GM21526 (cell line): Measurements from ENCODE around the gene ARHGEF7.

ENCODE experiments used
- ATAC-seq: cut with Tn5 transposase; IDR thresholded peaks from one replicate; pipeline ENCODE4 v1.9.1; 2021; ENCODE audit warnings: moderate library complexity; ENCODE audit not compliant: unreplicated experiment, low FRiP score

Gene ARHGEF7

DNA sequence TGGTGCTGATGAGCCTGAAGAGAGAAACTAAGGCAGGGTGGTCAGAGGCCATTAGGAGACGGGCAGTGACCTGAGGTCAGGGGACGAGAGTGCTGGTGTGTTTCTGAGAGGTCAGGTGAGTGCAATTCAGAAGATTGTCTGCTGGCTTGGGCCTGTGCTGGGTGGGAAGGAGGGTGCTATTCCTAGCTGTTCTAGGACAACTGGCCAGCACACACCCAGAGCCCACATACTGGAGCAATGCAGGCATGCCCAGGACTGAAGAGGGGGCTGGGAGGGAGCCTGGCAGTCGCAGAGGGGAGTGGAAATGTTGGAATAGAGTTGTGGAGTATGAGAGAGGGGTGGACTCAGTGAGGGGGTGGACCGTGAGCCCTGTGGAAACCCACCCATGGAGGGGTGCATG is 16.5 kb downstream of the ARHGEF7 start:
- ATAC-seq: no peak

DNA sequence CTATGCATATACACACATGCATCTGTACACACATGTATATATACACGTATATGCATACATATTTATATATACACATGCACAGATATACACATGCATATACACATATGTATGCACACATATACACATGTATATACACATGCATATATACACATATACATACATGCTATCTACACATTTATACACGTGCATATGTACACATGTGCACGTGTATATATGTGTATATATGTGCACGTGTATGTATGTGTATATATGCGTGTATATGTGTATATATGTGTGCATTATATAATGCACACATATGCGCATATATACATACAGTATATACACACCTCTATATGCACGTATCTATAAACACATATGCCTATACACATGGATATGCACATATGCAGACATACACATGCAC is 17.8 kb downstream of the ARHGEF7 start:
- no peak for ATAC-seq

DNA sequence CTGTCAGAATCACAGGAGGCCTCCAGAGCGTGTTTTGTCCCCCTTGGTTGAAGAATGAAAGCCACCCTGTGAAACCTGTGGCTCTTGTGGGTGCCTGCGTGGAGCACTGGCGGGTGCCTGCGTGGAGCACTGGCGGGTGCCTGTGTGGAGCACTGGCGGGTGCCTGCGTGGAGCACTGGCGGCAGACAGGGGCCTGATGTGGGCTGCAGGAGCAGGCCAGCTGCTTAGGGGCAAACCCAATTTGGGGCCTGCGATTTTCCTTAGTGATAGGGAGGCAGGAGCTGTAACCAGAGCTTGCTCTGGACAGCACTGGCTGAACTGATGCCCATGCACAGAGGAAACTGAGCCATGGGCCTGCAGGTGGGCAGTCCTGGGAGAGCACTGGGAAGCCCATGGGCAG is 24.3 kb downstream of the ARHGEF7 start:
- ATAC-seq: no peak

DNA sequence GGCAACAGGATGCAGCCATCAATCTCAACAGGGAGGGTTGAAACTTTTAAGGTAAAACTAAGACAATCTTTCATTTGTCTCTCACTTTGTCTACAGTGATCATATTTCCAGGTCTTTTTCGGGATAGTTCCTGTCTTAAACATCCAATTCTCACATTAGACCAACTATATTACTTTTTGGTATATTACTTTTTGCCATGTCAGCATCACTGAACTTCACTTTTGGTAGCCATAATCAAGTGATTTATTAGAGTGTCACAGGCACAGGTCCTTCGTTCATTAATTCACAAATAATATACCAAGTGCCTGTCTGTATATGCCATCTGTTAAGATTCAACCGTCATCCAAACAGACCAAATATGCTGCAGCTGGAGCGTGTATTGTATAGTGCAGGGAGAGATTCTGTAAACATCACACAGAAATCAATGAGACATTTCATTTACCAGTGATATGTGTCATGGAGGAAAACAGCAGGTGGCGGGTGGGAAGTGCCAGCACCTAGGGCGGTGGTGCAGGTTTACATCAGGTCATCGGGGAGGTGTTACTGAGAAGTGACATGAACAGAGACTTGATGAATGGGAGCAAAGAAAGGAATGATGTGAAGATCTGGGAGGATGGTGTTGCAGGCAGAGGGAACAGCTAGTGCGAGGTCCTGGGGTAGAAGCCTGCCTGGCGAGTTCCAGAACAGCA is 24.9 kb downstream of the ARHGEF7 start:
- ATAC-seq: no peak

DNA sequence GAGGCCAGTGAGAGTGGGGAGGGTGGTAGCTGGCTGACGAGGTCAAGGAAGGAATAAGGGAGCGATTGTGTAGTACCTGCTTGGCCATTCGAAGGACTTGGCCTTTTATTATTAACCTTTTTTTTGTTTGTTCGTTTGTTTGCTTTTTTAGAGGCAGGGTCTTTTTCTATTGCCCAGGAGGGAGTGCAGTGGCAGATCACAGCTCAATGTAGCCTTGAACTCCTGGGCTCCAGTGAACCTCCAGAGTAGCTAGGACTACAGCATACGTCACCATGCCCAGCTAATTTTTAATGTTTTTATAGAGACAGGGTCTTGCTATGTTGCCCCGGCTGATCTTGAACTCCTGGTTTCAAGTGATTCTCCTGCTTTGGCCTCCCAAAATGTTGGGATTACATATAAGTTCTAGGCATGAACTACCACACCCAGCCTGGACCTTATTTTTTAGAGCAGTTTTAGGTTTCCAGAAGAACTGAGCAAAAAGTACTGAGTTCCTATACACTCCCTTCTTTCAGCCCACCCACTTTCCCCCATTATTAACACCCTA is 25.5 kb downstream of the ARHGEF7 start:
- ATAC-seq: no peak

DNA sequence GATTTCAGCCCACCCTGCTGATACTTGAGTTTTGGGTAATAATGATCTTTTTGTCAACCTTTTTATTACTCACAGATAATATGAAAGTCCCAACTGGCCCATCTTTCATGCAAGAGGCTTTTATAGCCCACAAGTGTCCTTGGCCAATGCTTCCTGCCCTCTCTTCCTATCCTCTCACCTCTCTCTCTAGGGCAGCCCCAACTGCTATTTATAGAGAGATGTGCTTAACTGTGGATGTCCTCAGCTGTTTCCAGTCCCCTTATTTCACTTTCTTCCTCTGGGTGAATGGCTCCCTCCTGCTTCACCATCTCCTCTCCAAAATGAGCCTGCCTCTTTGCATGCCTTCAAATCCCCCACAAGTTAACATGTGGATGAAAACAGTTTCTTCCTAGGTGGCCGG is 27.4 kb downstream of the ARHGEF7 start:
- no peak for ATAC-seq

DNA sequence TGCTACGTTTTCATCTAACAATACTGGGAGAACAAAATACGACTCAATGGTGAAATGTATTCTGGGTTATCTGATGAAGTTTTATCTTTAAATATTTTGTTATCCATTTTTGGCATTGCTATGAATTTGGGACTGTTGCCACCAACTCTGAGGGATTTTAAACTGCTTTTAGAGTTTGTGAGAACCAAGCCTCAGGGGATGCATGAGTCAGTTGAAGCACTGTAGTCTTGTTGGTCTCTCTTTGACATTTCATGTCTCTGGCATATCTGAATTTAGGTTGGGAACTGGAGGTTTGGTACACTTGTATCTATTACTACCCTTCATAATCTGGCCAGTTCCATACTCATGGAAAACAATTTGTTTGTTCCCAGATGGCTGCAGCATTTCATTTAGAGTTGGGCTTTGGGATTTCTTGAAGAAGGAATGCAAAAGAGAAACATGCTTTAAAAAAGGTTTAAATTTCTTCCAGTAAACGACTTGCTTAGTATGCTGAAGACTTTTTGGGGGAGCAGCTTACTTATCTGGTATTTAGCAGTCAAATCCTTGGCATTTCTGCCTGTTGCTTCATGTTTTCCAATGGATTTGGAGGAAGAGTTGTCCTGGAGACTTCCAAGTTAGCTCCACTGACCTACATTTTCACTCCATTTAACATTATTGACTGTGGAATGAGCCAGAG is 28.9 kb downstream of the ARHGEF7 start:
- no peak for ATAC-seq

DNA sequence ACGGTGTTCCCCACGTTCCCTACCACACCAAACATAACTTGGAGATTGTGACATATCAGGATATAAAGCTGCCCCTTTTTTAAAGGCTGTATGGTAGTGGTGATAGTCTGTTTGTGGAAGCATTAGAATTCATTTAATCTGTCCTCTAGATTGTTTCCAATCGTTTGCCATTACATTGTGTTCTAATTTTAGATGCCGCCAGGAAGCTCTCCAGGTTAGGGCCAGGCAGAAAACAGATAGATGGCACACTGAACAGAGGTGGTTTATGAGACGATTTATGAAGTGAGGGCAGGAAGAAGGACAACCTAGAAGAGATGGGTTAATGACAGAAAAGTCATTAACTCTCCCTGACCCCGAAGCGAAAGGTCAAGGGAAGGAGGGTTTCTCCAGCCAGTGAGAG is 30.0 kb downstream of the ARHGEF7 start:
- ATAC-seq: no peak

DNA sequence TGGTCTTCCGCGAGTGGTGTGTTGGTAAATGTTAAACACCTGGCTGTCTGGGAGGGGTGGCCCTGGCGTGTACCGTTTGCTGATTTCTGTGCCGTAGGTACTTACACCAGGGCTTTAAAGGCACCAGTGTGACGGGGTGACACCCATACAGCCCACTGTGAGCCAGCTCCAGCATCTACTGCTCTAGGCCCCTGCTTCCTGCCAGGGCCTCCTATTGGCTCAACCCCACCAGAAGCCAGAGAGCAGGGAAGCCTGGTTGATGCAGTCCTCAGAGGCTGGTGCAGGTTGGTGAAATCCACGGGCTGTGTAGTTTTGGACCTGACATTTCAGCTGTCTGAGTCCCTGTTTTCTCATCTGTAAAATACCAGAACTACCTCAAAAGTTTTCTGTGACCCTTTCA is 30.4 kb downstream of the ARHGEF7 start:
- ATAC-seq: no peak

DNA sequence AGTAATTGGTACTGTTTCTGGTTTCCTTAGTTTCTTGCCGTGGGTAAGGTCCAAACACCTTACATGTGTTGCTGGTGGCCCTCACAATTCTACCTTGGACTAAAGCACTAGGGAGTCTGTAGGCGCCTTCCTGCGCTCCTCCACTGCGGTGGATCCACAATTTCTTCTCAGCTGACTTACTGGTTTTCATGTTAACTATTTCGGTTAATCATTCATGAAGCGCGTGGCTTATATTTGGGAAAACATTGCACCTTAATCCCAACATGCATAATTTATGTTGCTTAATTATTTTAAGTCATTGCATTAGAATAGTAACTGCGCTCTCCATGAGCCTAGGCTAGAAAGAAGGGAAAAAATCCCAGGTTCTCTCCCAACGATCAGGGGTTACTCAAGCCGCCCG is 37.7 kb downstream of the ARHGEF7 start:
- ATAC-seq: no peak

DNA sequence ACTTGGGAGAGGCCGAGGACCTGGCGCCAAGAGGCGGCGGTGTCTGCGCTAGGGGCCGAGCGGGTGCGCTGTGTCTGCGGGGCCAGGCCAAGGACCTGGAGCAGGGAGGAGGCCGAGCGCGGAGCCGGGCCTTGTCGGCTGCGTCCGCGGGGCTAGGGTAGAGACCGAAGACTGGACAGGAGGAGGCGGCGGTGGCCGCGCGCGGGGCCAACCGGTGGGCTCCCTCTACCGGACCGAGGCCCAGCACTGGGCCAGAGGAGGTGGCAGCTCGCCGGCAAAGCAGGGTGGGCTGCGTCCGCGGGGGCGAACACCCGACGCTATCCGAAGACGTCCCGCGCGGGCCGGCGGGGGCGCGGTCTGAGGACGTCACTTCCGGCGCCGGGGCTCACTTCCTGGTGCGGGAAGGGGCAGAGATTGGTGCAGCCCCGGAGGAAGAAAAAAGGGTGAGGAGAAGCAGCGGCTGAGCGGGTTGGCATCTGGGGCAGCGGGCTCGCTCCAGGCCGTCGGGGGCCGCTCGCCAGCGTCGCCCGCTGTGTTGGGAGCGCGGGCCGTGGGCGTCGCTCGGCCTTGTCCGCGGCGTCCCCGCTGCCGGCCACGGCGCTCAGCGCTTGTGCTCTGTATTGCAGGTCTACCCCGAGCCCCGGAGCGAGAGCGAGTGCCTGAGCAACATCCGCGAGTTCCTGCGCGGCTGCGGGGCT is 38.3 kb downstream of the ARHGEF7 start:
- peak; percentile 90 for ATAC-seq

DNA sequence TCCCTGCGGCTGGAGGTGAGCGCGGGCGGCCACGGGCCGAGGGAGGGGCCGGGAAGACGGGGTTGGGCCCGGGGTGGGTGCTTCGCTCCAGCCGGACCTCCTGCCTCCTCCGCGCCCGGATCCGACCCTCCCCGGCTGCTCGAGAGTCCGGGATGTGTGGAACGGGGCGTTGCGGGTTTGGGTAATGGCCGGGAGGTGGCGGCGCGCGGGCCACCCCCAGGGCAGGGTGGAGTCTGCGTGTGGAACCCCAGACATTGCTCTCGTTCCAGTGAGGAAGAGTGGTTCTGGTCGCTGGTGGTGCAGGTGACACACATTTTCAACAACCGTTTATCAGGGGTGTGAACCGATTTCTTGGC is 38.8 kb downstream of the ARHGEF7 start:
- ATAC-seq: peak; percentile 52

DNA sequence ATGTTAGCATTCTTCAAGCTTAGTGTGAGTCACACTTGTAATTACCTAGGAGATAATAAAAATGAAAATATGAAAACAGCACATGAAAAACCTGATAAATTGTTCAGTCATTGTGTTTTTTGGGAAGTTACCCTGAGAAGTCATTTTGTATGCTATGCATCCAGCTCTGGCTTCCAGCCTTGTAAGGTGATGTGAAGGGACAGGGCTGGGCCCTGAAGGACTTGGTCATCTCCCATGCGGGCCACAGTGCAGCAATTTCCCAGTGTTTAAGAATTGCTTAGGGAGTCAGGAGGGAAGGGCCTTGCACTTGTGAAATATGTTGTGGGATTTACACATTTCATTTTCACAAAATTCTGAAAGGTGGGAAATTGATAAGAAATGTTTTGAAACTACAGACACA is 41.3 kb downstream of the ARHGEF7 start:
- no peak for ATAC-seq

DNA sequence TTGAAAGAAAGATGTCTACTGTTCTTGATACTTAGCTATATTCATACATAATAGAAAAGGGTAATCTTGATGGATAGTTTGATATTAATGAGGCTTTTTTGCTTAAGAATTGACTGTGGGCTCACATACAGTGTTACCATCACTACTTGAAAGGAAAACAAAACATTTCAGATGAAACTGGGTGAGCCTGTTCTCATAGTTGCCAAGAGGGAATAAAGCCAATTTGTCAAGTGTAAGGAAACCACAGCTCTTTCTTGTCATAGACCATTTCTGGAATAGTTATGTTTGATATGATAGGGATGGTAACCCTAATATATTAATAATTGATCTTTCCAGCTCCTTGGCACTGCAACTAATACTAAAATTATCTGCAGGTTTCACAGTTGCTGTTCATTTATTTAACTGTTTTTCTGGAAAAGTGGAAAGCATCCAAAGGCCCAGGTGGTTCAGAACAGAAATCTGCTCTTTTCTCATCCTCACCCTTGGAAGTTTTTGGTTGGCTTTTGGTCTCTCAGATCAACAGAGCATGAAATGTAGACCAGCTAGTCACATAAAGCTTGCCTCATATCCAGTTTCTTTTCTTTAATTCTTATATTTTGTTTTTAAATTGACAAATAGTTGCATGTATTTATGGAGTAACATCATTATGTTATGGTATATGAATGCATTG is 43.2 kb downstream of the ARHGEF7 start:
- ATAC-seq: no peak

DNA sequence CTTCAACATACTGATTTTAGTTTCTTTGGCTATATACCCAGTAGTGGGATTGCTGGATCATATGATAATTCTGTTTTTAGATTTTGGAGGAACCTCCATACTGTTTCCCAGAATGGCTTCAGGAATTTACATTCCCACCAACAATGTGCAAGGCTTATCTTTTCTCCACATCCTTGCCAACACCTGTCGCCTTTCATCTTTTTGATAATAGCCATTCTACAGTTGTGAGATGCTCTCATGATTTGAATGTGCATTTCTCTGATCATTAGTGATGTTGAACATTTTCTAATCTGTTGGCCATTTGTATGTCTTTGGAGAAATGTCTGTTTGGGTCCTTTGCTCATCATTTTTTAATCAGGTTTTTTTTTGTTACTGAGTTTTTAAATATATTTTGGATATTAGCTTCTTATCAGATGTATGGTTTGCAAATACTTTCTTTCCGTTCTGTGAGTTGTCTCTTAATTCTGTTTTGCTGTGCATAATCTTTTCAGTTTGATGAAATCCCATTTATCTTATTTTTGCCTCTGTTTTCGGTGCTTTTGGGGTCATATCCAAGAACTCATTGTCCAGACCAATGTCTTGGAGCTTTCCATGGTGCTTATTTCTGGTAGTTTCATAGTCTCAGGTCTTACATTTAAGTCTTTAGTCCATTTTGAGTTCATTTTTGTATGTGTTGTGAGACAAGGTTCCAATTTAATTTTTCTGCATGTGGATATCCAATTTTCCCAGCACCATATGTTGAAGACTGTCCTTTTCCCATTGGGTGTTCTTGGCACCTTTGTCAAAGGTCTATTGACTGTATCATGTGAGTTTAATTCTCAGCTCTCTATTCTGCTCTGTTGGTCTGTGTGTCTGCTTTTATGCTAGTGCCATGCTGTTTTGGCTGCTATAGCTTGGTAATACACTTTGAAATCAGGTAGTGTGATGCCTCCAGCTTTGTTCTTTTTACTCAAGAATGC is 44.5 kb downstream of the ARHGEF7 start:
- ATAC-seq: no peak

DNA sequence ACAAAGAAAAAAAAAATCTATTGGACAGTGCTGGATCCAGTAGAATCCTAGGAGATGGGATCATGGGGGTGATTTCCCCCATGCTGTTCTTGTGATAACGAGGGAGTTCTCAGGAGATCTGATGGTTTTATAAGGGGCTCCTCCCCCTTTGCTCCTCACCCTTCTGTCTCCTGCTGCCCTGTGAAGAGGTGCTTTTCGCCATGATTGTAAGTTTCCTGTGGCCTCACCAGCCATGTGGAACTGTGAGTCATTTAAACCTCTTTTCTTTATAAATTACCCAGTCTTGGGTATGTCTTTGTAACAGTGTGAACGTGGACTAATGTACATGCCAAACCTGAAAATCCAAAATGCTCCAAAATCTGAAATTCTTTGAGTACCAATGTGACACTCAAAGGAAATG is 45.5 kb downstream of the ARHGEF7 start:
- no peak for ATAC-seq

DNA sequence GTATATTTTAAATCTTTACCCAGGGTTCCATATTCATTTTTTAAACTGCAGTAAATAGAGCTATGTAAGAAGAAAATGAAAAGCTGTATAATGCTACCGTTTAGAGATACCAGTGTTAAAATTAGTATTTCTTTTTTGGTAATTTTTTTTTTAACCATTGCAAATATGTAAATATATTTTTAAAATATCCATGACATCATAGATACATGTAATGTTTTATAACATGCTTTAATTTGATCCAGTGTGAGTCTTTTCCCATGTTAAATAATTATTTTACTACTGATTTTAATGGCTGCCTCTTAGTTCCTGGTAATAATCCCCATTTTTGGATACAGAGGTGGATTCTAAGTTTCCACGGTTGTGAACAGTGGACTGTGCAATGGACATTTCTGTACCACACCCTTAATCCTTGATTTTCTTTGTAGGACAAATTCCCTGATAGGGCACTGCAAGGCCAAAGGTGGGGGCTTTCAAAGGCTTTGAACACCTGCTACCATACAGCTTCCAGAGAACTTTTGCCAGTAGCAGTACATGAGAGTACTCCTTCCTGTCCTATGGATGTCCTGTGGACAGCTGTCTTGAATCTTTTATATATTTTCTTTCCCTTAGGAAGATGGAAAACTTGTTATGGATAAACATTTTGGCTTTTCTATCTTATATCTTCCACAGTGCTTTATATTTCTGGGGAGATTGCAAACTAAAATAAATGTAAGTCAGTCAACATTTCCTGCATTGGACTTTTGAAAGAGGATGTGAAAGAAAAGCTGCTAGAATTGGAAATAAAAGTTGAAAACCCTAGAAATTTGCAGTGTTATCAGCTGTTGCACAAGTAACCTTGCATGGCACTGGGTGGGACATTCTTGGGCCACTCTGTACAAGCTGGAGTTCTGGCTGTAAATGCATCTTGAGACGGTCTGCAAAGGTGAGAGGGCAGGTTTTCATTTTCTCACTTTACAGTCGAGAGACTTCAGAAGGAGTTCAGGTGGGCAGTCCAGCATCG is 46.8 kb downstream of the ARHGEF7 start:
- peak; percentile 54 for ATAC-seq

DNA sequence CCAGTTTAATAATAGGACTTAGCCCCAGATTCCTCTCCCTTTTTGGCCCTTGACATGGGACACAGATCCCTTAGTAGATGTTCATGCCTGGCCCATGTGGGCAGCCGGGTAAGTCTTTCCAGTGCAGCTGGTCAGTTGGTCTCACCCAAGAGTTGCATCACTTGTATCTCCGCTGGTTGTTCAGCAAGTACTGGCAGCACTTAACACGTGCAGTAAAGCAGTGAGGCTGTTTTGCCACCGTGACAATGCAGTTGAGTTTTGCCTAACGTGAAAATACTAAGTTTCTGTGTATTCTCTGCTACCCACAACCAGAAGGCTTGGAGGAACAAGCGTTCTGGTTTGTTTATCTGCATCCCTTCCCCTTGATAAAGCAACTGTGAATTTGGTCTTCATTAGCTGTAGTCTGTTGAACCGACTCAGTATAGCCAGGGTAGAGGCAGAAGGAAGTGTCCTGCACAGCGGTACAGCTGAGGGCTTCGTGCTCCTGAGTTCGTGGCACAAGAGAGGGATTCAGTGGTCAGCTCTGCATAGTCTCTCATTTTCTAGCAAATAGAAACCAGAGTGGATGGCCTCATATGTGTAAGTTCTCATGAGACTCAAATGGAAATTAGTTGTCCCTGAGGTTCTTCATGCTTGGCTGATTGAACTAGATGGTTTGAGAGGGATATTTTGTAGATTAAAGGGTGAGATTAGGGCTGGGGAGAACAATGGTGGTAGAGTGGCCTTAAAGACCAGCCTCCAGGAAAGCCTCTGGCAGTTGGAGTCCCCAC is 50.3 kb downstream of the ARHGEF7 start:
- ATAC-seq: peak; percentile 44
